Measurements from ENCODE around the gene PTBP1. TPM values are rescaled to one million over a fixed set of nuclear protein-coding genes. Genes with fewer than 3 reads are reported as not detected.

PTBP1 gene
- total and polyA plus RNA-seq, 9 of the 15 experiments (the other 6 are each of a cell fraction or from before 2014, with no cell fraction given): 14.0 to 759 (median 234) TPM

DNA sequence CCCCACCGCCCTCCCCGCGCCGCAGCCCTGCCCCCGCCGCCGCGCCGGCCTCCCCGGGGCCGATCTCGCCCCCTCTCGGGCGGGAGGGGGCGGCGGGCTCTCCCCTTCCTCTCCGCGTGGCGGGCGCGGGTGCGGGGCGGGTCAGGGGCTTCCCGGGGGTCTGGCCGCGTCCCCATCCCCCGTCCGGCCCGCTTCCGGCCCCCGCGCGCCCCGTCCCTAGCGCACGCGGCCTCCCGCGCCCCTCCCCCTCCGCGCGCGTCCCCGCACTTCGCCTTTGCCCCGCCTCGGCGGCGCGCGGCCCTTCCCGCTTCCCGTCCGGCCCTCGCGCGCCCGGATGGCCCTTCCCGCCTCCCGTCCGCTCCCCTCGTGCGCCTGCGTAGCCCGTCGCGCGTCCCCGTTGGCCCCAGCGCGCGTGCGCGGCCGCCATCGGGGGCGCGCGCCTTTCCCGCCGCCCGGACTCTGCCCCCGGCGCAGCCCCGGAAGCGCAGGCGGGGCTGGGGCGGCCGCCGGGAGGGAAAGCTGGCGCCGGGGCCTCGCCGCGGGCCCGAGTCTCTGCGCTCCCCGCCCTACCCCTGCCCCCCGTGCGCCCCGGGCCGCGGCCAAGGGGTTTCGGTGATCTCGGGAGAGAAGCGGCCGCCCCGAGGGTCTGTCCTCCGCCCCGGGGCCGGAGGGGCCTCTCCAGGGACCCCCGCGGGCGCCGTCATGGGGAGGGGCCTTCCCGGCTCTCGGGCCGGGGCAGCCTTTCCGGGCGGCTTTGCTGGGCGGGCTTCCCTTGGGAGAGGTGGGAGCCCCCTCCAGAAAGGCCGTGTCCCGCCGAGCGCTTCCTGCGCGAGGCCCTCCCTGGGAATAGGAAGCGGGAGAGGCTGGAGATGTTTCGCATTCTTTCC, 519 bp downstream of the PTBP1 start (continued):
- TF ChIP-seq, protein P1, sequence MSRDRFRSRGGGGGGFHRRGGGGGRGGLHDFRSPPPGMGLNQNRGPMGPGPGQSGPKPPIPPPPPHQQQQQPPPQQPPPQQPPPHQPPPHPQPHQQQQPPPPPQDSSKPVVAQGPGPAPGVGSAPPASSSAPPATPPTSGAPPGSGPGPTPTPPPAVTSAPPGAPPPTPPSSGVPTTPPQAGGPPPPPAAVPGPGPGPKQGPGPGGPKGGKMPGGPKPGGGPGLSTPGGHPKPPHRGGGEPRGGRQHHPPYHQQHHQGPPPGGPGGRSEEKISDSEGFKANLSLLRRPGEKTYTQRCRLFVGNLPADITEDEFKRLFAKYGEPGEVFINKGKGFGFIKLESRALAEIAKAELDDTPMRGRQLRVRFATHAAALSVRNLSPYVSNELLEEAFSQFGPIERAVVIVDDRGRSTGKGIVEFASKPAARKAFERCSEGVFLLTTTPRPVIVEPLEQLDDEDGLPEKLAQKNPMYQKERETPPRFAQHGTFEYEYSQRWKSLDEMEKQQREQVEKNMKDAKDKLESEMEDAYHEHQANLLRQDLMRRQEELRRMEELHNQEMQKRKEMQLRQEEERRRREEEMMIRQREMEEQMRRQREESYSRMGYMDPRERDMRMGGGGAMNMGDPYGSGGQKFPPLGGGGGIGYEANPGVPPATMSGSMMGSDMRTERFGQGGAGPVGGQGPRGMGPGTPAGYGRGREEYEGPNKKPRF (IDR thresholded peaks at IDR 0.05; ENCODE audit: low read depth, low read length): no peak
- TF ChIP-seq ZEB2 (IDR thresholded peaks at IDR 0.05): no peak
- no peak for TF ChIP-seq ZNF232 (CRISPR knock-in tag; IDR thresholded peaks at IDR 0.05)
- TF ChIP-seq, protein P2, sequence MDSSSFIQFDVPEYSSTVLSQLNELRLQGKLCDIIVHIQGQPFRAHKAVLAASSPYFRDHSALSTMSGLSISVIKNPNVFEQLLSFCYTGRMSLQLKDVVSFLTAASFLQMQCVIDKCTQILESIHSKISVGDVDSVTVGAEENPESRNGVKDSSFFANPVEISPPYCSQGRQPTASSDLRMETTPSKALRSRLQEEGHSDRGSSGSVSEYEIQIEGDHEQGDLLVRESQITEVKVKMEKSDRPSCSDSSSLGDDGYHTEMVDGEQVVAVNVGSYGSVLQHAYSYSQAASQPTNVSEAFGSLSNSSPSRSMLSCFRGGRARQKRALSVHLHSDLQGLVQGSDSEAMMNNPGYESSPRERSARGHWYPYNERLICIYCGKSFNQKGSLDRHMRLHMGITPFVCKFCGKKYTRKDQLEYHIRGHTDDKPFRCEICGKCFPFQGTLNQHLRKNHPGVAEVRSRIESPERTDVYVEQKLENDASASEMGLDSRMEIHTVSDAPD (CRISPR knock-in tag; IDR thresholded peaks at IDR 0.05): no peak
- no peak for TF ChIP-seq ZNF253 (CRISPR knock-in tag; conservative IDR thresholded peaks at IDR 0.05)
- TF ChIP-seq MTA3 (IDR thresholded peaks at IDR 0.05; ENCODE audit: borderline replicate concordance): peak; percentile 80; the same call in 1 of the 2 replicates
- no peak for TF ChIP-seq BDP1 (IDR thresholded peaks at IDR 0.05; ENCODE audit: insufficient read depth, insufficient read length)
- no peak for TF ChIP-seq HEY1 (CRISPR knock-in tag; IDR thresholded peaks at IDR 0.05; ENCODE audit: borderline replicate concordance)
- no peak for TF ChIP-seq CREB5 (CRISPR knock-in tag; IDR thresholded peaks at IDR 0.05)
- TF ChIP-seq LEF1 (IDR thresholded peaks at IDR 0.05): no peak
- TF ChIP-seq MTA2 (IDR thresholded peaks at IDR 0.05; ENCODE audit: low read depth): no peak
- 0 out of 2 replicates have a peak, but pooled peaks have one; percentile 33 for TF ChIP-seq SPI1 (IDR thresholded peaks at IDR 0.05; ENCODE audit: borderline replicate concordance, low read depth, low read length)
- TF ChIP-seq, protein P3, sequence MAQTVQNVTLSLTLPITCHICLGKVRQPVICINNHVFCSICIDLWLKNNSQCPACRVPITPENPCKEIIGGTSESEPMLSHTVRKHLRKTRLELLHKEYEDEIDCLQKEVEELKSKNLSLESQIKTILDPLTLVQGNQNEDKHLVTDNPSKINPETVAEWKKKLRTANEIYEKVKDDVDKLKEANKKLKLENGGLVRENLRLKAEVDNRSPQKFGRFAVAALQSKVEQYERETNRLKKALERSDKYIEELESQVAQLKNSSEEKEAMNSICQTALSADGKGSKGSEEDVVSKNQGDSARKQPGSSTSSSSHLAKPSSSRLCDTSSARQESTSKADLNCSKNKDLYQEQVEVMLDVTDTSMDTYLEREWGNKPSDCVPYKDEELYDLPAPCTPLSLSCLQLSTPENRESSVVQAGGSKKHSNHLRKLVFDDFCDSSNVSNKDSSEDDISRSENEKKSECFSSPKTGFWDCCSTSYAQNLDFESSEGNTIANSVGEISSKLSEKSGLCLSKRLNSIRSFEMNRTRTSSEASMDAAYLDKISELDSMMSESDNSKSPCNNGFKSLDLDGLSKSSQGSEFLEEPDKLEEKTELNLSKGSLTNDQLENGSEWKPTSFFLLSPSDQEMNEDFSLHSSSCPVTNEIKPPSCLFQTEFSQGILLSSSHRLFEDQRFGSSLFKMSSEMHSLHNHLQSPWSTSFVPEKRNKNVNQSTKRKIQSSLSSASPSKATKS (CRISPR knock-in tag; IDR thresholded peaks at IDR 0.05): no peak
- no peak for TF ChIP-seq ZZZ3 (IDR thresholded peaks at IDR 0.05)
- TF ChIP-seq ZNF134 (CRISPR knock-in tag; conservative IDR thresholded peaks at IDR 0.05): no peak
- TF ChIP-seq ZNF274 (IDR thresholded peaks at IDR 0.05; ENCODE audit: borderline replicate concordance, low read depth, low read length): no peak
- peak; percentile 73; the same call in 1 of the 2 replicates for TF ChIP-seq GABPA (tag; conservative IDR thresholded peaks at IDR 0.05; ENCODE audit: low read depth)
- no peak for TF ChIP-seq ZSCAN29 (IDR thresholded peaks at IDR 0.05)
- no peak for TF ChIP-seq E2F4 (CRISPR knock-in tag; IDR thresholded peaks at IDR 0.05; ENCODE audit: low read depth)
- no peak for TF ChIP-seq SNIP1 (IDR thresholded peaks at IDR 0.05; ENCODE audit: low read depth)
- TF ChIP-seq GATAD2B (IDR thresholded peaks at IDR 0.05; ENCODE audit: borderline replicate concordance): peak; percentile 73

All from K562 (cell line).